GM18499 (cell line): ENCODE data around the gene SIRT3.
"Not testable (repeated sequence)": the region's sequence is repeated elsewhere in the genome, so short reads cannot be mapped to it uniquely, and the experiment has no call there.

Experiments used
- ATAC-seq: cut with Tn5 transposase; IDR thresholded peaks from one replicate; pipeline ENCODE4 v1.9.1; 2021; ENCODE audit warnings: moderate number of reproducible peaks; ENCODE audit not compliant: insufficient read depth, unreplicated experiment

SIRT3 gene

DNA sequence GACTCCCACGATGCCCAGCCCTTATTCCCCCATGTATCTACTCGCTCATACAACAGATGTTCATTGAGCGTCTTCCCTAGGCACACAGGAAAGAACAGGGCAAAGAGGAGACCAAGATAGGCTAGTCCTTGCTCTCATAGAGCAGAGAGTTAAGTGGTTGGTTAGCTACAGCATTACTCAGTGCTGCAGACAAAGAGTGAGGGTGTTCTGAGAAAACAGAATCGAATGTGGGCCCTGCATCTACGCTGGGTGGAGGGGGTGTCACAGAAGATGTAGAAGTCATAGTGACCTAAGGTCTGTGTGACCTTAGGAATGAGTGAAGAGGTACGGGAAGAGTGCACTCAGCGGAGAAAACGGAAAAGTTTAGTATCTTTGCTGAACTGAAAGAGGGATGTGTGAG is 12.9 kb upstream of the SIRT3 start:
- ATAC-seq = no peak

DNA sequence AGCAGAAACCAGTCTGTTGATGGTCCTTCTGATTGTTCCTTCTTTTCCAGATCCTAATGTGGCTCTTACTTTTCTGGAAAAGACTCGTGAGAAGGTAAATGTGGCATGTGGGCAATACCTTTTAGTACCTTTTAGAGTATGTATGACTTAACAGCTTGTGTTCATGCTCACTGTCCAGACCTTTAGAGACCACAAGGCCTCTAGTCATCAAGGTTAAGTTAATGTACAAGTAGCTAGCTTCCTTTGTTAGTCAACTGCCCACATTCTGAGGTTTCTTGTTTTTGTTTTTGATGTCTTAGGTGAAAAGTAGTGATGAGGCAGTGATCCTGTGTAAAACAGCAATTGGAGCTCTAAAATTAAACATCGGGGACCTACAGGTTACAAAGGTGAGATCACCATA is 8.2 kb upstream of the SIRT3 start:
- no peak for ATAC-seq

DNA sequence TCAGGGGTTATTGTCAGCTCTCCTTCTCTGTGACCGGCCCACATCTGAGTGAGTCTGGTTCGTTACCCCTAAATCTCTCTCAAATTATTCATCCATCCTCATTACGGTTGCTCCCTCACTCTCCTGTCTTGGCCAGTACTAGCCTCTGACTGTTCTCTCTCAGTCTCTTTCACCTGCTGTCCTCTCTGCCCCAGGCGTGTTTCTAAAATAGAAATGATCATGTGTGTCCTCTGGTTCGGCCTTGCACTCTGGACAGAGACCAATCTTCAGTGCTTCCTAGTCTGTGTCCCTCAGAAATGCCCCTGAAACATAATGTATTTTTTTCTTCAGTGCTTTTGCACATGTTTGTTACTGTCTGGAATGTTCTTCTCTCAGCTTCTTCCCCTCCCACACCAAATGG is 5.5 kb upstream of the SIRT3 start:
- no peak for ATAC-seq

DNA sequence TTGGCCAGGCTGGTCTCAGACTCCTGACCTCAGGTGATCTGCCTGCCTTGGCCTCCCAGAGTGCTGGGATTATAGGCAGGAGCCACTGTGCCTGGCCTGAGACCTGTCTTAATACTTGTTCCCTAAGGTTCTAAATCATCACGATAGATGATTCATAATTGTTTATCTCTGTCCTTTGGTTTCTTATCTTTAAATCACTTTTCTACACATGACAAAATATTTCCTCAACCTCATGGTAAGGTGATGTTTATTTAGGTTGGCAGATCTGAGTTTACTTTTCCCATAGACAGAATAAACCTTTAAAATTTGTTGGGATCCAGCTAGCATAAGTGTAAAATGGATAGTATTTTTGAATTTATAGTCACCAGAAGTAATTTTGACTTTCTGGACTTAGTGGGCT is 4.2 kb upstream of the SIRT3 start:
- no peak for ATAC-seq

DNA sequence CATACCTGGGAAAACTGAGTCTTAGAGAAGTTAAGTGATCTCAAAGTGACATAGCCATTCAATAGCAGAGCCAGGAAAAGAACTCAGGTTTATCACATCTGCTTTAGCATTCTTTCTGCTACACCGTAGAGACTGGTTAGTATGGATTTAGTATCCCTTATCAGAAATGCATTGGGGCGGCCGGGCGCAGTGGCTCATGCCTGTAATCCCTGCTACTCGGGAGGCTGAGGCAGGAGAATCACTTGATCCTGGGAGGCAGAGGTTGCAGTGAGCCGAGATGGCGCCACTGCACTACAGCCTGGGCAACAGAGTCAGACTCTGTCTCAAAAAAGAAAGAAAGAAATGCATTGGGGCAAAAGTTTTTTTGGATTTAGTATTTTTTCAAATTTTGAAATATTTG is 2.2 kb upstream of the SIRT3 start:
- ATAC-seq = not testable (repeated sequence)

DNA sequence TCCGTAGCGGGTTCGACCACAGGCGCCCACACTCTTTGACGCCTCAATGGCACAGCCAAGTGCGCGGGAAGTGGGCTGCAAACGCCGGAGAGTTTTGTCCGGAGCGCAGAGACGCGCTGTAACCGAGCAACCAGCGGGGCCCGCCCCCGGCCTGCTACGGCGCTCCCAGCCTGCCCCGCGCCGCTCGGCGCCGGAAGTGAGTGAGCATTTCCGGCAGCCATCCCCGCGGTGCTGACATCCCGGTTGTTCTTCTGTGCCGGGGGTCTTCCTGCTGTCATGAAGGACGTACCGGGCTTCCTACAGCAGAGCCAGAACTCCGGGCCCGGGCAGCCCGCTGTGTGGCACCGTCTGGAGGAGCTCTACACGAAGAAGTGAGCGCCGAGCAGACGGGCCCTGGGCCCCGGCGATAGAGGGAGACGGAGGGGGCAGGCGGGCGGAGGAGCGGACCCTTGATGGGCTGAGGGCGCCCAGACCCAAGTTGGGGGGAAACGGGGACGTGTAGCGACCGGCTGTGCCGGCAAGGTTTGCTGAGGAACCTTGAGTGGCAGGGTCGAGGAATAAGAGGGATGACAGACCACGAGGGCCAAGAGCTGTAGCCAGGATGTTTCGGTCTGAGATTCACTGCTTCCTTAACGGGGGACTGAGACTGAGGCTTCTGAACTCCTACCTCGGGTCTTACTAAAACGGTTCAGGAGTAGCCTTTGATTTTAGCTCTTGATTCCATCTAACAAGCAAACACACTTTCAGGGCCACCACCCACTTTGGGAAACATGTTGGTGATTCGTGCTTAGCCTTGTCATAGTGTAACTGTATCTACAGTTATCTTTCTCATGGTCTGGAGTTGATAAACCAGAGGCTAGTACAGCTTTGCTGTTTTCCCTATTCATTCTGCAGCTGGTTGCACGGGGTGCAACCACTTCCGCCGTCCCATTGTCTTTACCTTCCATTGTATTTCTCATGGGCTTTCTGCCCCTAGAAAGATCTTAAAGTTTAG is 929 bp upstream of the SIRT3 start, which contains the start of gene PSMD13:
Gene PSMD13, plus strand, starts transcription at position 203 of the 994 bp plus-strand sequence. Its CDS starts 74 bp downstream, at position 277.
- peak; percentile 57 for ATAC-seq

DNA sequence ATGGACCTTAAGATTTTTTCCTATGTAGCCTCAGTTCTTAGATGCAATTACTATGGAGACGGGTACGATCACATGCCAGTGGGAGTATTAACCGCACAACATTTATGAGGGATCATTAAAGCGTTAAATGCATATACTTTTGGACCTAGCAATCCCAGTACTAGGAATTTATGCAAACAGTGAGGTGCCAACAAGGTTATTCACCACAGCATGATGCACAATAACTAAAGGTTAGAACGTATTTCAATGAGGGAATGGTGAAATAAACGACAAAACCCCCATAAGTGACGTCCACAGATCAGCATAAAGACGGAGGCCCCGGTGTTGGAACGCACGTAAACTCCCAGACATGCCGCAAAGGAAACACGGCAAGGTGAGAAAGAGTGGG is 539 bp downstream of the SIRT3 start:
- no peak for ATAC-seq

DNA sequence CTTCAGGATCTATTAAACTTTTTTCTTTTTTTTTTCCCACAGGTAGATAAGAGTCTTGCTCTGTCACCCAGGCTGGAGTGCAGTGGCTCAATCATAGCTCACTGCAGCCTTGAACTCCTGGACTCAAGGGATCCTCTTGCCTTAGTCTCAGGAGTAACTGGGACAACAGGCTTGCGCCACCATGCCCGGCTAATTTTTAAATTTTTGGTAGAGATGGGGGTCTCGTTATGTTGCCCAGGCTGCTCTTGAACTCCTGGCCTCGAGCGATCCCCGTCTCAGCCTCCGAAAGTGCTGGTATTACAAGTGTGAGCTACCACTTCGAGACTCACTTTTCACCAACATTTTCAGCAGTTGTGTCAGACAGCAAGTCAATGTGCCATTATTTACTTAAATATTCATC is 962 bp downstream of the SIRT3 start:
- no peak for ATAC-seq

DNA sequence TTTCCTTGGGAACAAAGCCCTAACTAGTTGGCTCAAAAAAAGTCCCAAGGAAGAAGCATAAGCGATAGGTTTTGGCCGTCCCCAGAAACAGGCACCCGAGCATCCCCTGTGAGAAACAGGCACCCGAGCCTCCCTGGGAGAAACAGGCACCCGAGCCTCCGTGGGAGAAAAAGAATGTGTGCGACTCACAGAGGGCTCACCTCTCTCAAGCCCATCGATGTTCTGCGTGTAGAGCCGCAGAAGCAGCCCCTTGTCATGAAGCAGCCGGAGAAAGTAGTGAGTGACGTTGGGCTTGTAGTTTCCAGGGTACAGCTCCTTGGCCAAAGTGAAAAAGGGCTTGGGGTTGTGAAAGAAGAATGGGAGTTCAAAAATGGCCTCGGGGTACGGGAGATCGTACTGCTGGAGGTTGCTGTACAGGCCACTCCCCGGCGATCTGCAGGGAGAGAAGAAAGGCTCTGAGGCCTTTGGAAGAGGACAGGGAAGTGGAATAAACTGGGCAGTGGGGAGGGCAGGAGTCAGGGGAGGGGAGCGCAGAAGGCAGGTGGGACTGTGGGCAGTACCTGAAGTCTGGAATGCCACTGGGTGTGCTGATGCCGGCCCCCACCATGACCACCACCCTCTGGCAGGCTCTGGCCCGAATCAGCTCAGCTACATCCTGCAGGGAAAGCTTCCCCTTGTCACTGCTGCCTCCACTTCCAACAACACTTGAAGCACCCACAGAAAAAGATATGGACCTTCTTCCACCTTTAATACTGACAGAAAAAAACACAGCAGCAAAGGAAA is 3.2 kb downstream of the SIRT3 start:
- no peak for ATAC-seq

DNA sequence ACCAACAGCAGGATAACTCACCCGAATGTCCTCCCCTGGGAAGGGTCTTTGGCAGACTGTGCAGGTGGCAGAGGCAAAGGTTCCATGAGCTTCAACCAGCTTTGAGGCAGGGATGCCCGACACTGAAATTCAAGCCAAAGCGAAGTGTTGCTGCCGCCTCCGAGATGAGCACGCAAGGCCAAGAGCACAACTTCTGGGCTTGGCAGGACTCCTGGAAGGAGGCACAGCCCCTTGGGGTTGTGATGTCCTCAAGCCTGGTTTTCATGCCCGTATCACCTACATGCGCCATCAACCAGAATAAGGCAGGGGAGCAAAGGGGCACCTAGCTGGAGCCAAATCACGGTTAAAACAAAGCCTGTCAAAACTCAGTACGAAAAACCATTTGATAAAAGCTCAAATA is 5.7 kb downstream of the SIRT3 start:
- ATAC-seq = no peak

DNA sequence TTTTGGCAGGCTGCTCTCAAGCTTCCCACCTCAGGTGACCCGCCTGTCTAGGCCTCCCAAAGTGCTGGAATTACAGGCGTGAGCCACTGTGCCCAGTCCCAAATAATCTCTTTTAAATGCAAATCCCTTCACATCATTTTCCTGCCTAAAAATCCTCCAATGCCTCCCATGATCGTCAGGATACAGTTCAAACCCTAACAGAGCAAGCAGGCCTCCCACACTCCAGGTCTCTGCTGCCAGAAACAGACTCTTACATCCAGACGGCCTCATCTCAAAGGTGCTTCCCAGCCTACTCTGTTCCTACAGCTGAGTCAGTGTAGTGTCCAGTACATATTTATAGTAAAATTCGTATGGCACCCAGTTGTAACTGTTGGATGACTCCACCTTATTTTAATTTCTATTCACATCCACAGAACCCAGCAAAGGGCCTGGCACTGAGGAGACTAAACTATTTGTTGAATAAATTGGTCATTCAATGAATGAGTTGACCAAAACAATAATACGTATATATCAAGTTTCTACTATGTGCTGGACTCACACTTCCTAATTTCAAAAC is 8.2 kb downstream of the SIRT3 start:
- ATAC-seq = no peak

DNA sequence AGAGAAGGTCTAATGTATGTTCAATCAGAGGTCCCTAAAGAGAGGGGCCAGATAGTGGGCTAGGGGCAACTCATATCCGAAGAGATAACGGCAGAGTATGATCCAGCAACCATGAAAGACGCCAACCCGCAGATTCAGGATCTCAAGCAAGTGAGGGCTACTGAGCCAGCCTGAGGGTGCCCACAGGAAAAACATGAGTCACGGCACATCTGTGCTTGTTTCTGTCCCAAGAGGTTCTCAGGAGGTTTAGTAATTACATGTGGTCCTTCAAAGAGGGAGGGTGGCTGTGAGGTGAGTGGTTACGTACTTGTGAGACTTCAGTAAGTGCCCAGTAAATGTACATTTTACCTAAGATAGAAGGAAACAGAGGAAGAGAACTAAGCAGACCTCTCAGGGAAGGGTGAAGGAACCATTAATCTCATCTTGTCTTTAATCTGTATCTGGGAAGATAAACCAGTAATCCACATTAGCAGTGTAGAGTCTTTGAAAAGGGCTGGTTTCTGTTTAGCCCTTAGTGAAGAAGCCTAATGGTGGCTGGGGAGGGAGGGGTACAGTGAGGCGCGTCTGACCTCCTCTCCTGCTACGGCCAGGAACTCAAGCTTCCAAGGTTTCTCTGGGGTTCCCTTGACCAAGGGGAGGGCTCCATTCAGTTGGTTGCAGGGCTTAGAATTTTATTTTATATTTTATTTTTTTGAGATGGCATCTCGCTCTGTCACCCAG is 10.2 kb downstream of the SIRT3 start:
- ATAC-seq = no peak

DNA sequence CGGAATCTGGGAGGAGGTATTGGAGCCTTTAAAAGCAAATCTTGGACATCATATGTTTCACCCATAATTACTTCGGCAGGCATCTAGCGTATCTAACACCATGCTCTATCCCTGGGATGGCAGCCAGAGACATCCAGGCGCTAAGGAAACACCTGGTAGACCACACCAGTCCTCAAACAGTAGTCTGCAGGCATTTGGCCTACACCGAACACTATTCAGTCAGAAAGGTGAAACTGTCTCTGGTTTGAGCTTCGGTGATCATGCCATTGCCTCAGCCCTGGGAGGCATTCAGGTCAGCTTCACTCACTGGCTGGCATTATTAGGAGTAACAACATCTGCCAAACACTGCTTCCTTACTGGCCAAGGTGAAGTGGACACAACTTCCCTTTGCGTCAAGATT is 11.7 kb downstream of the SIRT3 start:
- ATAC-seq = no peak

DNA sequence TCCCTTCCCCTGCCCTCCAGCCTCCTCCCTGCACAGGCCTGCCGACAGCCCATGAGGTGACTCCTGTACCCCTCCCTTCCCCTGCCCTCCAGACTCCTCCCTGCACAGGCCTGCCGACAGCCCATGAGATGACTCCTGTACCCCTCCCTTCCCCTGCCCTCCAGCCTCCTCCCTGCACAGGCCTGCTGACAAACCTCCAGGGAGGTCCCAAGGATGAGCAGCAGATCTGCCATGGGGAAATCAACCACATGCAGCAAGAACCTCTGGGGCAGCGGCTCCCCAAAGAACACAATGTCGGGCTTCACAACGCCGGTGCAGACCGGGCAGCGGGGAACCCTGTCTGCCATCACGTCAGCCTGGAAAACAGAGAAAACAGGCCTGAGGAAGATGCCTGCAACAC is 12.3 kb downstream of the SIRT3 start:
- no peak for ATAC-seq

DNA sequence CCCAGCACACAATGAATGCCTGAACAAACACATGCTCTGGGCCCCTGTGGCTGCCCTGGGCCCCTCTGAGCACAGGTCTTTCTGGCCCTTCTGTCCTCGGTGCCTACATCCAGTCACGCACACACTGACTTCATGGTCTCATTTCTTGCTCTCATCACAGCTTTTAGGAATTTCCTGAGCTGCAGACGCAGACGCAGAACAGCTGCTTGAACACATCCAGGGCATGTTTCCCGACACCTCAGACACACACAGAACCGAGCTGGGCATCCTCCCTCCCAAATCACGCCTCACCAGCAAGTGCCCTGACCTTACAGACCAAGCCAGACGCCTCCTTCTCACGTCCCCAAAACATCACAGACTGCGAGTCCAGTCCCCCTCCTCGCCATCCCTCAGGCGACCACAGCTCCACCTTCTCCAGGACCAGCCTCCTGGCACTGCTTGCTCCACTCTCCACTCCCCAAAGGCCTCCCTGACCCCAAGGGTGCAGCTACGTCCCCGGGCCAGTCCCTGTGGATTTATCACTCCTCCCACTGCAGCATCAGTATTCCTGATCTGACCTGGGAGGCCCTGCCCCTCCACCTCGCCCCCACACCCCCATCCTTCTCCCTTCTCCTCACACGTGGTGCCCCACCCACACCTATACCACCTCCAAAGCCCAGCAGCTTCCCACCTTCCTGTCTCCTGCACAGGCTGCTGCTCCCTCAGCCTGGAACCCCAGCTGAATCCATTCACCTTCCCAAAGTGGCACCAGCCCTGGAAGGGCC is 12.9 kb downstream of the SIRT3 start:
- no peak for ATAC-seq

DNA sequence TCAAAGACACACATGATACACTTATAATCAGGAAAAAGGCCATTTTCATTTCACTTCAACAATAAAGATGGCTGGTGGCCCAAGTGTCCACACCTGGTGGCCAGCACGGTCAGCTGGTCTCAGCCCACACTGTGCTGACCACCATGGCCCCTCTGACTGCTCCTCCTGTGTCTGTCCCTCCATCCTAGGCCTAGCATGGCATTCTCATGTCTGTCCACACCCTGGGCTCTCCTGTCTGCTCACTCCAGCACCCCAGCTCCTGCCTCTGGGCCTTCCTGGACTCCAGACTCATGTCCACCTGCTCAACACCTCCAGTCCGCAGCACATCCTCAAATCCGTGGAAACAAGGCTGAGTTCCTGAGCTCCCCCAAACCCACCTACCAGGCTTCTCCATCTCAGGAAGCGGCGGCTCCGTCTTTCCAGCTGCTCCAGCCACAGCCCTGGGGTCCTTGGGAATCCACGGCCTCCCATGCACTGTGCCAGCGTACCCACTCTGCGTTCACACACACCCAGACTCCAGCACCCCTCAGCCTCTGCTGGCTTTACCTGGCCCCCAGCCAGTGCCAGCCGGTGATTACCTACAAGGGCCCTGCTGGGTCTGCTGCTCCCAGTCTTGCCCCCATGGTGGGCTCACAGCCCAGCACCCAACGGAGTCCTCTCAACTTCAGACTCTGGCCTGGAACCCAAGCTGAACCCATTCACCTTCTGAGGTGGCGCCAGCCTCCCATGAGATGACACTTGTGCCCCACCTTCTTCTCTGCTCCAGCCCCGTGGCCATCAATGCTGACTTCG is 13.9 kb downstream of the SIRT3 start:
- no peak for ATAC-seq

DNA sequence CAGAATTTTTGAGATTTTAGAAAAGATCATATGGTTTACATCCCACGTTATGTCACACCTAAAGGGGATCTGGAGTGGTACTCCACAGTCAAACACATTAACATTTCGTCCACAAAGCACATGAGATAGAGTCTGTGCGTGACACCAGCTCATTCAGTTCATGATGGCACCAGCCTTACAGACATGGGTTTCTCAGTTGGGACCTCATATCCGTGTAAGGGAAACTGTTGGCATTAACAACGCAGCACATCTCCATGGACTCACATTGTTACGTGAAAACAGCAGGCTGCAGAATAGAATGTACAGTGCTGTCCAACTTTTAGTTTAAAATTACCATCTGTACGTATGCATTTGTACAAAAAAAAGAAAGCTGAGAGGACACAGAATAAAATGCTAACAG is 14.6 kb downstream of the SIRT3 start:
- ATAC-seq = no peak

DNA sequence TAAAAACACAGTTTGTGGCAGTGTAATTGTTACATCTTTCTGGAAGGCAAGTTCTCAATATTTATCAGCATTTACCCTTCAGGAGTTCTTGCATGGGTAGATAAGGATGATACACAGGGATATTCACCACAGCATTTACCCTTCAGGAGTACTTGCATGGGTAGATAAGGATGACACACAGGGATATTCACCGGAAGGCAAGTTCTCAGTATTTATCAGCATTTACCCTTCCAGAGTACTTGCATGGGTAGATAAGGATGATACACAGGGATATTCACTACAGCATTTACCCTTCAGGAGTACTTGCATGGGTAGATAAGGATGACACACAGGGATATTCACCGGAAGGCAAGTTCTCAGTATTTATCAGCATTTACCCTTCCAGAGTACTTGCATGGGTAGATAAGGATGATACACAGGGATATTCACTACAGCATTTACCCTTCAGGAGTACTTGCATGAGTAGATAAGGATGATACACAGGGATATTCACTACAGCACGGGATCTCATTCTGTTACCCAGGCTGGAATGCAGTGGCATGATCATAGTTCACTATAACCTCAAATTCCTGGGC is 15.4 kb downstream of the SIRT3 start:
- ATAC-seq = not testable (repeated sequence)
